GM18508 (cell line): ENCODE measurements around the gene NCR1.
"Not testable (repeated sequence)": the region's sequence is repeated elsewhere in the genome, so short reads cannot be mapped to it uniquely, and the experiment has no call there.

Experiments
- ATAC-seq: cut with Tn5 transposase; IDR thresholded peaks from one replicate; pipeline ENCODE4 v1.9.1; 2021; ENCODE audit warnings: moderate number of reproducible peaks; ENCODE audit not compliant: insufficient read depth, unreplicated experiment

Gene NCR1, protein sequence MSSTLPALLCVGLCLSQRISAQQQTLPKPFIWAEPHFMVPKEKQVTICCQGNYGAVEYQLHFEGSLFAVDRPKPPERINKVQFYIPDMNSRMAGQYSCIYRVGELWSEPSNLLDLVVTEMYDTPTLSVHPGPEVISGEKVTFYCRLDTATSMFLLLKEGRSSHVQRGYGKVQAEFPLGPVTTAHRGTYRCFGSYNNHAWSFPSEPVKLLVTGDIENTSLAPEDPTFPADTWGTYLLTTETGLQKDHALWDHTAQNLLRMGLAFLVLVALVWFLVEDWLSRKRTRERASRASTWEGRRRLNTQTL

DNA sequence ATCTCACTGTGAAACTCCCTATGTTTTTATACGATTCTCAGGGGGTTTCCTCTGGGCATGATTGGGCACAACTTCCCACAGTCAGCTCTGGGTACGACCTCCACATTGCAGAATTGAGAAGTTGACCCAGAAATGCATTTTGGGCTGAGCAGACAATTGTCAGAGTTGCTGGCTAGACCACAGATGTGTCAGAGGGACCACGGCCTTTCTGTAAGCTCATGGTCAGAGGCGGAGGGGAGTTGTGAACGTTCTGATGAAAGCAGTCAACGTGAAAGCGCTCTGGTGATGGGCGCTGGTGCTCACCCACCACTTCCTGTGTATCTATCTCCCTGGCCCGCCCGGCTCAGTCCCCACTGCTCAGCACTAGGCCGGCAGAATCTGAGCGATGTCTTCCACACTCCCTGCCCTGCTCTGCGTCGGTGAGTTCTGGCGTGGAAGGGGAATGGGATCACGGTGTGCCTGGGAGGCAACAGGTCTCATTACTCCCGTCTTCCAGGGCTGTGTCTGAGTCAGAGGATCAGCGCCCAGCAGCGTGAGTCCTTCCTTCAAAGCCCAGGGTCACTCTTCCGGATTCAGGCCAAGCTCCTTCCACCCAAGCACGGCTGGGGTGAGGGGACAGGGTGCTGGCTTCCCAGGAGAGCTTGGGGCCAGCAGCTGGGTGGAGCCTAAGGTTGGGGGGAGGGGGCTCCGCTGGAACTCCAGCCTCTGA is at the start of gene NCR1:
Gene NCR1 (plus strand): TSS at position 346 of the 709 bp plus-strand sequence. CDS start 40 bp downstream, at position 386.
- ATAC-seq, result no peak

DNA sequence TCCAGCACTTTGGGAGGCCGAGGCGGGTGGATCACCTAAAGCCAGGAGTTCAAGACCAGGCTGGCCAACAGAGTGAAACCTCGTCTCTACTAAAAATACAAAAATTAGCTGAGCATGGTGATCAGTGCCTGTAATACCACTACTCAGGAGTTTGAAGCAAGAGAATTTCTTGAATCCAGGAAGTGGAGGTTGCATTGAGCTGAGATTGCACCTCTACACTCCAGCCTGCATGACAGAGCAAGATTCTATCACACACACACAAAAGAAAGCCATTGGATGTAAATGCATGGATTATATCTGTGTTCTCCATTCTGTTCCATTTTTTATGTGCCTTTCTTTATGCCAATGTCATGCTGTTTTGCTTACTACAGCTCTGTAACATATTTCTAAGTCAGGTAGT is 47.5 kb upstream of the NCR1 start:
- ATAC-seq, result not testable (repeated sequence)

DNA sequence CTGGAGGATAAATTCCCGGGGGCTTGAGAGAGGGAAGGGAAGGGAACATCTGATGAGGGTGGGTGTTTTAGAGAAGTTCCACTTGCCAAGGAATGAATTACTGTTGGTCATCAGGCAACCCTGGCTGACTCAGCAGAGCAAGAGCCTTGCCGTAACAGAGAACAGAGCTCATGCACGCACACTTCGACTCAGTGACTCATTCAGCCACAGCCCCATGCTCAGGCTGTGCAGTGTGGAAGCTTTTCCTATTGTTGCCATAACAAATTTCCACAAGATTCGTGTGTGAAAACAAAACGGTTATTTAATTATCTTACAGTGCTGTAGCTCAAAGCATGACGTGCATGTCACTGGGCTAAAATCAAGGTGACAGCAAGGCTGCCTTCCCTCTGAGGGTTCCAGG is 46.5 kb upstream of the NCR1 start:
- not testable (repeated sequence) for ATAC-seq

DNA sequence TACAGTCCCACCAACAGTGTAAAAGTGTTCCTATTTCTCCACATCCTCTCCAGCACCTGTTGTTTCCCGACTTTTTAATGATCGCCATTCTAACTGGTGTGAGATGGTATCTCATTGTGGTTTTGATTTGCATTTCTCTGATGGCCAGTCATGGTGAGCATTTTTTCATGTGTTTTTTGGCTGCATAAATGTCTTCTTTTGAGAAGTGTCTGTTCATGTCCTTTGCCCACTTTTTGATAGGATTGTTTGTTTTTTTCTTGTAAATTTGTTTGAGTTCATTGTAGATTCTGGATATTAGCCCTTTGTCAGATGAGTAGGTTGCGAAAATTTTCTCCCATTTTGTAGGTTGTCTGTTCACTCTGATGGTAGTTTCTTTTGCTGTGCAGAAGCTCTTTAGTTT is 42.5 kb upstream of the NCR1 start:
- ATAC-seq, result not testable (repeated sequence)

DNA sequence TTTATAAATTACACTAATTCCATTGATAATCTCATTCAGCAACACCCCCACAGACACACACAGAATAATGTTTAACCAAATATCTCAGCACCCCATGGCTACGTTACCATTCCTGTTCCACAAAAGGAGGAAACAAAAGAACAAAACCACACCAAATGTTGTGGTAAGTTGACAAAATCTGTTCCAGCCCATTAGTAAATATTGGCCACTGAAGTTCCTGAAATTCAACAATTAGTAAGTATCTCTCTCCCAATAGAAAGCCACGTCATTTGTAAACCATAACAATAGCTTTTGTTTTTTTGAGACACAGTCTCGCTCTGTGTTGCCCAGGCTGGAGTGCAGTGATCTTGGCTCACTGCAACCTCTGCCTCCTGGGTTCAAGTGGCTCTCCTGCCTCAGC is 34.3 kb upstream of the NCR1 start:
- no peak for ATAC-seq

DNA sequence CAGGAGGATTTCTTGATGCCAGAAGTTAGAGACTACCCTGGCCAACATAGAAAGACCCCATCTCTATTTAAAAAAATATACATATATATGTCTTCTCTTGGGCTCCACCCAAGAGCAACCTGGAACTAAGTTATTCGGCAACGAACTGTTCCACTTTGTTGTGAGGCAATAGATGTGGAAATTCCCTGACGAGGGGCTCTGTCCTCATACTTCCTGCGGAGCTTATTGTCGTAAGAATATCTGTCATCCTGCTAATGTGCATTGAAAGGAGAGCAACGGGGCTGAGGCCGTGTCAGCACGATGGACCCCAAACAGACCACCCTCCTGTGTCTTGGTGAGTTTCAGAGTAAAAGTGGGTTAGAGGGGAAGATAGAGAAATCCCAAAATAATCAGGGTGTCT is 32.0 kb upstream of the NCR1 start, which contains the start of gene FCAR:
Gene FCAR (plus strand): TSS at position 246 of the 400 bp plus-strand sequence. CDS start 55 bp downstream, at position 301.
- no peak for ATAC-seq

DNA sequence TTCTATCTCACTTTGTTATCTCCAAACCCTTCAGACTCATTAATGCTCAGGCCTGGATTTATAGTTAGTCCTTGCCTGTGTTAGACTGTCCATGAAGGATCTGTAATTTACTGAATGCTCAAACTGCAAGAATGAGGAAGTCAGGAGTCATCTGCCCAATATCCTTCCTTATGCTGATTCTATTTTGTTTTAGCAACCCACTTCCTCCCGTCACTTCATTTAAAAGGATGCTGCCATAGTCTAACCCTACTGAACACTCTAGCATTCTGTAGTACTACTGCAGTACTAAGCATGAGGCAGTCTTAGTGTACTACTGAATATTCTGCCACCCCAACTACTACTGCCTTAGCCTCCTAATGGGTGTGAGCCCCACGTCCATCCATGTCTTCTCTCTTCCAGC is 30.4 kb upstream of the NCR1 start:
- no peak for ATAC-seq

DNA sequence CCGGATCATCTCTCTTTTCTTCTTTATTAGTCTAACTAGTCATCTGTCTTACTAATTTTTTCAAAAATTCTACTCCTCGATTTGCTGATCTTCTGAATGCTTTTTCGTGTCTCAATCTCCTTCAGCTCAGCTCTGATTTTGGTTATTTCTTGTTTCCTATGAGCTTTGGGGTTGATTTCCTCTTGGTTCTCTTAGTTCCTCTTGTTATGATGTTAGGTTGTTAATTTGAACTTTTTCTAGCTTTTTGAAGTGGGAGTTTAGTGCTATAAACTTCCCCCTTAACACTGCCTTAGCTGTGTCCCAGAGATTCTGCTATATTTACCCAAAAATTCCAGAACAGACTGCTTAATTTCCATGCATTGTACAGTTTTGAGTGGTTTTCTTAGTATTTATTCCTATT is 28.5 kb upstream of the NCR1 start:
- ATAC-seq, result no peak

DNA sequence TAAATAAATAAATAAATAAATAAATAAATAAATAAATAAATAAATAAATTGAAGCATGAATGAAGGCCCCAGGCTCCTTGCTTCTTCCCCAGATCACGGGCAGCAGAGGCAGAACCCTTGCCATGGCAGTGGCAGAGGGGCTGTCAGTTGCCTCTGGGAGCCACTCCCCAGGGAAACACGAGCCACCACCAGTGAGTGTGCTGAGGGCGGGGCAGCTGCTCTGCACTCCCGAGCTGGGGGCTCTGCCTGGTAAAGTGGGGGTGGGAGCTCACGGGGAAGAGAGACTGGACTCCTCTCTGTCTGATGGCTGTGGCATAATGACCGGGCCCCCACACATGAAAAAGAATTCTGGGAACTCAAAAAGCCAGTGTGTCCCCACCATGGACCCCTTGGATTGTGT is 24.1 kb upstream of the NCR1 start:
- no peak for ATAC-seq

DNA sequence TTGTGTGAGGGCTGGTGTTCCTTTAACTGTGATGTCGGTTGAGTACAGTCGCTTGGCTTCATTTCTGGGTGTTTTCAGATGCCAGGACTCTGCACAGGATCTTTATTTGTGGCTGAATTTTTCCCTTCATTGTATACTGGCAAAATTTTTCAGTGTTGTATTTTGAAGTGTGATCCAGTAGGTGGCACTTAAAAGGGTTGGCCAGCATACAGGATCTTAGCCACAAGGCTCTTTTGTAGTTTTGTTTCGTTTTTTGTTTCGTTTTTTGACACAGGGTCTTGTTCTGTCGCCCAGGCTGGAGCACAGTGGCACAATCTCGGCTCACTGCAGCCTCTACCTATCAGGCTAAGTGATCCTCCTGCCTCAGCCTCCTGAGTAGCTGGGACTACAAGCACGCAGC is 23.2 kb upstream of the NCR1 start:
- no peak for ATAC-seq

DNA sequence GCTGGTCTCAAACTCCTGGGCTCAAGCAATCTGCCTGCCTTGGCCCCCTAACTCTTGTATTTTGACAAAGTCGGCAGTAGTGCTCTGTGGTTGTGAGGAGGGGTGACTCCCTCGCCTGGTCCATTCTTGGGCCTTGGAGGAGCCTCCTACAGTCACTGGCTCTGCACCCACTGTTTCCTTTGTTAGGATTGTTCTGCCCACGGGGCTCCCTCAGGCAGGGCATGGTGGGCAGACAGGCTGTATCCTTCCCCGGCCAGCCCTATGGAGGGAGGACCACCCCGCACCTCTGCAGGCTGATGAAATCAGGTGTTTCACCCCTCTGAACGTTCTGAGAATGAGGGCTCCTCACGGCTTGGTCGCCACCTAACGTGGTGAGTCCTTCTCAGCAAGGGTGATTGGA is 22.7 kb upstream of the NCR1 start:
- ATAC-seq, result no peak

DNA sequence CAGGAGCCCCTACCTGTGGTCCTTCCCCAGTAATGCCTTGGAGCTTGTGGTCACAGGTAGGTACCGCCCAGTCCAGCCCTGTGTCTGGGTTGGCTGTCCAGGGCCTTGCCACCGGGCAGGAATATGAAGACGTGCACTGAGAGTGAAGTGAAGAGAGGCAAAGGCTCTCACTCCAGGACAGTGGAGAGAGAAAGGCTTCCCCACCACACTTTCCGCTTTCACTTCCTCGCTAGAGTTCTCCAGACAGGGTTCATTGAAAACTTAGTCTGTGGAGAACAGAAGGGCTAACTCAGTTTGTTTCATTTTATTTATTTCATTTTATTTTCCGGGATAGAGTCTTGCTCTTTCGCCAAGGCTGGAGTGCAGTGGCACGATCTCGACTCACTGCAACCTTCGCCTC is 17.7 kb upstream of the NCR1 start:
- no peak for ATAC-seq

DNA sequence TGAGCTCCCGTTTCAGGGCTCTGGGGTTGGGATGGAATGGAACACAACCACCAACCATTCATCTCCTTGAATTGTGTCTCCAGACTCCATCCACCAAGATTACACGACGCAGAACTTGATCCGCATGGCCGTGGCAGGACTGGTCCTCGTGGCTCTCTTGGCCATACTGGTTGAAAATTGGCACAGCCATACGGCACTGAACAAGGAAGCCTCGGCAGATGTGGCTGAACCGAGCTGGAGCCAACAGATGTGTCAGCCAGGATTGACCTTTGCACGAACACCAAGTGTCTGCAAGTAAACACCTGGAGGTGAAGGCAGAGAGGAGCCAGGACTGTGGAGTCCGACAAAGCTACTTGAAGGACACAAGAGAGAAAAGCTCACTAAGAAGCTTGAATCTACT is 16.4 kb upstream of the NCR1 start:
- no peak for ATAC-seq

DNA sequence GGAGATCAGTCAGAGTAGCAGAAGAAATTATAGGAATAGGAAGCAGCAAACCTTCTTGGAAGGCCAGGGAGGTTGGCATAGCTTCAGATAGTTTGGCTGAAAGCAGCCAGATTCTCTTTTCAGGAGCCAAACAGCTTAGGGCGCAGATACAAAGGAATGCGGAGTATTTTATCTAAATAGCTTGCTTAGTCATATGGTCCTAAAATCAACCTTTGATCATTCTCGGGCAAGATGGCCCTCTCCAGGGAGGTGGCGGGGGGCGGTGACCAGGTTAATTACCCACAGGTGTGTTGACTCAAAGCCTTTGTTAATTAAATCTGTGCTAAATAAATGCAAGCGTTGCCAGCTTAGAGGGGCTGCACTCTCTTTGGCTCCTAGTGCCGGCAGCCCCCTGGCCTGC is 12.5 kb upstream of the NCR1 start:
- no peak for ATAC-seq

DNA sequence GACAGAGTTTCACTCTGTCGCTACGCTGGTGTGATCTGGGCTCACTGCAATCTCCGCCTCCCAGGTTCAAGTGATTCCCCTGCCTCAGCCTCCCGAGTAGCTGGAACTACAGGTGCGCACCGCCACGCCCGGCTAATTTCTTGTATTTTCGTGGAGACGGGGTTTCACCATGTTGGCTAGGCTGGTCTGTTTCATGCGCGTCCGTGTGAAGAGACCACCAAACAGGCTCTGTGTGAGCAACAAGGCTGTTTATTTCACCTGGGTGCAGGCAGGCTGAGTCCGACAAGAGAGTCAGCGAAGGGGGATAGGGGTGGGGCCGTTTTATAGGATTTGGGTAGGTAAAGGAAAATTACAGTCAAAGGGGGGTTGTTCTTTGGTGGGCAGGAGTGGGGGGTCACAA is 11.8 kb upstream of the NCR1 start:
- ATAC-seq, result not testable (repeated sequence)

DNA sequence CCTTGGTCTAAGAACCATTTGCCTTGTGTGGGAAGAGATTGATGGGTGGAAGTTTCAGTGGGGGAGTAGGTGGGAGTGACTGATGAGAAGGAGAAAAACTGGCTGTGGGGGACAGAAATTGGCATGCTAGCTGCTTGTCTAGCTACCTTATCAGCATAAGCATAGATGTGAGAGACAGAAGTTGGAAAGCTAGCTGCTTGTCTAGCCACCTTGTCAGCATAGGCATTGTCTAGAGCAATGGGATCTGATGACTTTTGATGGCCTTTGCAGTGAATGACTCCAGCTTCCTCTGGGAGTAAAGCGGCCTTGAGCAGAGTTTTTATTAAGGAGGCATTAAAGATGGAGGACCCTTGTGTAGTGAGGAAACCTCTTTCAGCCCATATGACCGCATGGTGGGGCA is 9.9 kb upstream of the NCR1 start:
- no peak for ATAC-seq

DNA sequence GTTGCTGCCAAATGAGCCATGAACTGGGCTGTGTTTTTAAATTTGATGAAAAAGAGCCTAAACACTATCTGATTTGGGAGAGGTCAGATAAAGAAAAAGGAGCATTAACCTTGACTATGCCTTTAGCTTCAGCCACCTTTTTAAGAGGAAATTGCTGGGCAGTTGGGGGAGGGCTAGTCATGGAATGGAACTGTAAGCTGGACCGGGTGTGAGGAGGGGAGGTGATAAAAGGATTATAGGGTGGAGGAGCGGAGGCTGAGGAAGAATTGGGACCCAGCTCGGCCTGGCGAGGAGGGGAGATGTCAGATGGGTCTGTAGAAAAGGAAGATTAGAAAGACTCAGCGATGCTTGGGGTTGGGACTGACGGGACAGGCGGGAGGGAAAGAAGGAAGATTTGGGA is 7.3 kb upstream of the NCR1 start:
- not testable (repeated sequence) for ATAC-seq

DNA sequence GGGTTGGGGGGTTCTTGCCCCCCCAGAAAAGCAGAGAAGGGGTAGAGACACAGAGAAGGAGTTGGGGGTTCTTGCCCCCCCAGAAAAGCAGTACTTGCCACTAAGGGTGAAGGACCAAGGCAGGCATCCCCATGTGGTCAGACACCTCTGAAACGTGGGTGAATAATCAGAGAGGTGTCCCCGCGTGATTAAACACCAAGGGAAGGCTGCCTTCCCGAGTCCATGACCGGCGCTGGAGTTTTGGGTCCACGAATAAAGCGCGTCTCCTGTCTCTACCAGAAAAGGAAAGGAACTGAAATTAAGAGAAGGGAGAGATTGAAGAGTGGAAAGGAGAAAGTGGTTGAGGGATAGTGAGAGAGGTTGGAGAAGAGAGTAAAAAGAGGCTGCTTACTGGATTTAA is 6.3 kb upstream of the NCR1 start:
- ATAC-seq, result not testable (repeated sequence)

DNA sequence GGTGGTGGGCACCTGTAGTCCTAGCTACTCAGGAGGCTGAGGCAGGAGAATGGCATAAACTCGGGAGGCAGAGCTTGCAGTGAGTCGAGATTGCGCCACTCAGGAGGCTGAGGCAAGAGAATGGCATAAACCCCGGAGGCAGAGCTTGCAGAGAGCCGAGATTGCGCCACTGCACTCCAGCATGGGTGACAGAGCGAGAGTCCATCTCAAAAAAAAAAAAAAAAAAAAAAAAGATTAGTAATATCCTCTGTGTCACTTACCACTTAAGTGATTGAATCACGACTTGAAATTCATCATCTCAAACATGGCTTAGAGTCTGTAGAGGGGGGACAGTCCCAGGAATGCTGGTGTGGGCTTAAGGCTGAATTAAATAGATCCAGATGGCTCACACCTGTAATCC is 4.8 kb upstream of the NCR1 start:
- not testable (repeated sequence) for ATAC-seq

DNA sequence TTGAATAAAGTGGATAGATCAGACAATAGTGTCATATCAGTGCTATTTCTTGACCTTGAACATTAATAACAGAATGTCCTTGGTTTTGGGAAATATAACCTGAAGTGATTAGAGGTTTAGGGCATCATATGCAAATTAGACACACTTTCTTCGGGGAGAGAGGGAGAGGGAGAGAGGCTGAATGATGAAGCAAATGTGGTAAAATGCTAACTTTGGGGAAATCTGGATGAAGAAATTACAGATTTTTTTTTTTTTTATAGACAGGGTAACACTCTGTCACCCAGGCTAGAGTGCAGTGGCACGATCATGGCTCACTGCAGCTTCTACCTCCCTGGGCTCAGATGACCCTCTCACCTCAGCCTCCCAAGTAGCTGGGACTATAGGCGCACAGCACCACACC is 3.9 kb upstream of the NCR1 start:
- ATAC-seq, result no peak

DNA sequence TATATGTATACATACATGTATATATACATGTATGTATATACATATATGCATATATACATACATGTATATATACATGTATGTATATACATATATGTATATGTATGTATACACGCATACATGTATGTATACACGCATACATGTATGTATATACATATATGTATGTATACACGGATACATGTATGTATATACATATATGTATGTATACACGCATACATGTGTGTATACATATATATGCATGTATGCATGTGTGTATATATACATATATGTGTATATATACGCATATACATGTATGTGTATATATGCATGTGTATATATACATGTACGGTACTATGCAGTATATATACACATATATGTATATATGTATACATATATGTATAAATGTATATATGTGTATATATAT is 2.6 kb upstream of the NCR1 start:
- no peak for ATAC-seq

DNA sequence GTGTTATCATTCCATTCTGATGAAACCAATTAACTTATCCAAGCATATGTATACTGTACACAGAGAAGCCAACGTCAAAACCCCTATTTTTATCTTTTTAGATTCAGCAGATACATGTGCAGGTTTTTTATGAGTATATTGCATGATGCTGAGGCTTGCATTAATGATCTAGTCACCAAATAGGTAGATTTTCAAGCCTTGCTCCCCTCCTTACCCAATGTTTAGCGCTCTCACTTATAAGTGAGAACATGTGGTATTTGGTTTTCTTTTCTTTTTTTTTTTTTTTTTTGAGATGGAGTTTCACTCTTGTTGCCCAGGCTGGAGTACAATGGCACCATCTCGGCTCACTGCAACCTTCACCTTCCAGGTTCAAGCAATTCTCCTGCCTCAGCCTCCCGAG is 1.7 kb upstream of the NCR1 start:
- not testable (repeated sequence) for ATAC-seq
